Fibroblast of peridontal ligament (primary cell): ENCODE data around the gene LAMA3.
A peak's percentile ranks its signal among the peaks of the same experiment; 100 is the strongest.
"Not testable (repeated sequence)": the region's sequence is repeated elsewhere in the genome, so short reads cannot be mapped to it uniquely, and the experiment has no call there.

Experiments
- DNase-seq: peaks from one replicate; pipeline ENCODE4 v3.0.0-alpha.2; 2010; ENCODE audit errors: extremely low read depth

LAMA3 gene

GRCh38 chr18:23731861-23732260 lies 42.6 kb downstream of the LAMA3 start:
- no peak for DNase-seq

- no peak for DNase-seq
Observed at GRCh38 chr18:23732439-23732838, 43.2 kb downstream of the LAMA3 start.

- DNase-seq, result not testable (repeated sequence)
Observed at GRCh38 chr18:23733265-23733664, 44.0 kb downstream of the LAMA3 start.

- no peak for DNase-seq
Observed at GRCh38 chr18:23733895-23734294, 44.6 kb downstream of the LAMA3 start.

- DNase-seq, result peak; percentile 66
Observed at GRCh38 chr18:23735021-23735464, 45.8 kb downstream of the LAMA3 start.

- DNase-seq, result no peak
Observed at GRCh38 chr18:23737578-23737977, 48.3 kb downstream of the LAMA3 start.

- no peak for DNase-seq
Observed at GRCh38 chr18:23738151-23738550, 48.9 kb downstream of the LAMA3 start.

GRCh38 chr18:23738575-23738974 lies 49.3 kb downstream of the LAMA3 start:
- DNase-seq, result no peak

GRCh38 chr18:23740105-23740830 lies 51.0 kb downstream of the LAMA3 start:
- DNase-seq, result peak; percentile 78

- DNase-seq, result not testable (repeated sequence)
Observed at GRCh38 chr18:23741967-23742366, 52.7 kb downstream of the LAMA3 start.

- no peak for DNase-seq
Observed at GRCh38 chr18:23743733-23744333, 54.6 kb downstream of the LAMA3 start.

GRCh38 chr18:23745366-23745765 lies 56.1 kb downstream of the LAMA3 start:
- no peak for DNase-seq

- no peak for DNase-seq
Observed at GRCh38 chr18:23746851-23747250, 57.6 kb downstream of the LAMA3 start.

- no peak for DNase-seq
Observed at GRCh38 chr18:23752363-23752762, 63.1 kb downstream of the LAMA3 start.

- DNase-seq, result peak; percentile 55
Observed at GRCh38 chr18:23752796-23753195, 63.5 kb downstream of the LAMA3 start.

GRCh38 chr18:23756590-23757436 lies 67.6 kb downstream of the LAMA3 start:
- no peak for DNase-seq

- DNase-seq, result no peak
Observed at GRCh38 chr18:23757437-23757733, 68.1 kb downstream of the LAMA3 start.

- no peak for DNase-seq
Observed at GRCh38 chr18:23758281-23758680, 69.0 kb downstream of the LAMA3 start.

- DNase-seq, result no peak
Observed at GRCh38 chr18:23761941-23762340, 72.7 kb downstream of the LAMA3 start.

- no peak for DNase-seq
Observed at GRCh38 chr18:23763343-23763742, 74.1 kb downstream of the LAMA3 start.

- DNase-seq, result no peak
Observed at GRCh38 chr18:23765931-23766330, 76.7 kb downstream of the LAMA3 start.

GRCh38 chr18:23772327-23773024 lies 83.2 kb downstream of the LAMA3 start:
- no peak for DNase-seq
